Heart right ventricle (tissue), 16 donors: ENCODE data around the gene CPA4. TPM values are rescaled to one million over a fixed set of nuclear protein-coding genes. Genes with fewer than 3 reads are reported as not detected.
"Not testable (repeated sequence)": the region's sequence is repeated elsewhere in the genome, so short reads cannot be mapped to it uniquely, and the experiment has no call there.

Source experiments
- ATAC-seq, 8 donors: fragments of 200-7000 bp; cut with Tn5 transposase; one replicate each; pipeline ENCODE4 v1.9.1; 2020; ENCODE audit warnings: mild to moderate bottlenecking in 8 of 8, moderate library complexity in 8 of 8, moderate number of reproducible peaks in 1 of 8
- DNase-seq, 2 donors: peaks; one replicate each; pipeline ENCODE4 v3.0.0-alpha.2; 2020
- H3K27ac ChIP-seq, 10 donors: fragments of 200-600 bp; sonication (generic) in 2 of 10; one replicate each; pipeline versions ENCODE4 v1.5.0 to v1.8.0; 2020 to 2022; ENCODE audit warnings: mild to moderate bottlenecking in 3 of 10
- H3K27me3 ChIP-seq, 7 donors: fragments of 200-600 bp; one replicate each; pipeline ENCODE4 v1.8.0; 2021 to 2022; ENCODE audit warnings: mild to moderate bottlenecking in 2 of 7
- H3K36me3 ChIP-seq, 9 donors: fragments of 200-600 bp; sonication (generic) in 1 of 9; one replicate each; pipeline versions ENCODE4 v1.5.0 to v1.8.0; 2020 to 2022; ENCODE audit warnings: mild to moderate bottlenecking in 2 of 9
- H3K4me1 ChIP-seq, 9 donors: fragments of 200-600 bp; sonication (generic) in 1 of 9; one replicate each; pipeline versions ENCODE4 v1.5.0 to v1.8.0; 2020 to 2022; ENCODE audit warnings: mild to moderate bottlenecking in 4 of 9
- H3K4me3 ChIP-seq, 10 donors: fragments of 200-600 bp; sonication (generic) in 2 of 10; one replicate each; pipeline versions ENCODE4 v1.5.0 to v1.8.0; 2020 to 2022; ENCODE audit warnings: mild to moderate bottlenecking in 7 of 10, moderate library complexity in 2 of 10
- H3K9me3 ChIP-seq, 11 donors: fragments of 200-600 bp in 10 of 11; sonication (generic) in 2 of 11; one replicate each; pipeline versions ENCODE4 v1.5.0 to v1.8.0; 2013 to 2022; ENCODE audit warnings: mild to moderate bottlenecking in 2 of 11, control low read depth in 1 of 11, moderate library complexity in 1 of 11
- WGBS, 2 donors: extraction: QIAGEN DNeasy Blood & Tissue Kit; methylation state at CpG; one replicate each; pipeline ENCODE4 v1.1.7; 2013; ENCODE audit warnings: inconsistent platforms in 1 of 2; 5-methylcytosine and 5-hydroxymethylcytosine counted together
- intact Hi-C, 10 donors: fragments of 100-400 bp; cut with DNase I; formaldehyde crosslinking; loops; one replicate each; pipeline versions ENCODE4 v1.11.1 to v1.14.2; 2022
- polyA plus RNA-seq, 2 donors: library from polyadenylated mRNA; stranded (reverse); fragments of 200-250 nt; gene quantifications; one replicate each; pipeline ENCODE4 v1.2.3, GENCODE V29; 2013
- total RNA-seq, 10 donors: library from RNA; stranded (reverse); fragmentation: NEBNext Ultra II Directional in 3 of 10; extraction: Animal tissue kit (Norgen Biotek cat#: 25700) in 3 of 10; gene quantifications; one replicate each; pipeline versions ENCODE4 v1.2.1 to v1.2.4, GENCODE V29; 2021 to 2023
- TF ChIP-seq, protein P1 (sequence below), 9 donors: fragments of 200-600 bp; sonication (generic) in 2 of 9; IDR thresholded peaks; one replicate each; pipeline versions ENCODE4 v1.5.0 to v1.8.0; 2021 to 2022; ENCODE audit warnings: antibody characterized with exemption in 9 of 9, mild to moderate bottlenecking in 5 of 9, moderate library complexity in 1 of 9
- donor health status: Arrhythmogenic right ventricular cardiomyopathy.
- donor health status: ischemic (EF 13 %, LVEDD 7.1; RV severe dilation, severe dysfunction).
- donor health status: healthy with polysubstance abuse.
- donor health status: DM: no; HTN: yes; CAD: no.
- donor health status: DM: no; HTN: no; CAD: no.
- donor health status: ischemic (EF 25% LVEDD 6.9; RV normal size, moderate dysfunction).
- donor health status: ischemic (EF 25% LVEDD 5.7; RV mildly dilated, moderate dysfunction).
- donor health status: healthy.
- donor health status: DM: yes; HTN: yes; CAD: no.
- donor health status: Ischemic cardiomyopathy.
- donor health status: ischemic (EF 35%, LVEDD 5.7; RV mildly dilated, moderate dysfunction).
- donor health status: nonischemic (EF 11% LVEDD 7.7; RV severe dilation, severe dysfunction).
- donor health status: DM: yes; HTN: yes; CAD: no.
- donor health status: PGD.
- donor health status: ischemic (EF 29% LVEDD 5.4; RV normal size, mild dysfunction).
- donor health status: nonischemic (EF 23%, LVEDD 6.1; RV moderate dilation, normal function).

CPA4 gene
- total and polyA plus RNA-seq, 12 donors = 0.04 to 2.7 (median 0.46) TPM; not detected in 7

GRCh38 chr7:130309986-130310385 is 17.0 kb downstream of the CPA4 start:
- Histone ChIP-seq H3K4me3 (no peak overlapping the region), H3K9me3 (no peaks in the 10 kb centered on the region), H3K4me1 (no peaks in the 10 kb centered on the region), H3K36me3 (no peaks in the 10 kb centered on the region), H3K27ac (no peak overlapping the region), H3K27me3 (no peaks in the 10 kb centered on the region)
- intact Hi-C loops = no loop called here
- ATAC-seq (no peak), DNase-seq (no peak)
- TF ChIP-seq, protein P1, sequence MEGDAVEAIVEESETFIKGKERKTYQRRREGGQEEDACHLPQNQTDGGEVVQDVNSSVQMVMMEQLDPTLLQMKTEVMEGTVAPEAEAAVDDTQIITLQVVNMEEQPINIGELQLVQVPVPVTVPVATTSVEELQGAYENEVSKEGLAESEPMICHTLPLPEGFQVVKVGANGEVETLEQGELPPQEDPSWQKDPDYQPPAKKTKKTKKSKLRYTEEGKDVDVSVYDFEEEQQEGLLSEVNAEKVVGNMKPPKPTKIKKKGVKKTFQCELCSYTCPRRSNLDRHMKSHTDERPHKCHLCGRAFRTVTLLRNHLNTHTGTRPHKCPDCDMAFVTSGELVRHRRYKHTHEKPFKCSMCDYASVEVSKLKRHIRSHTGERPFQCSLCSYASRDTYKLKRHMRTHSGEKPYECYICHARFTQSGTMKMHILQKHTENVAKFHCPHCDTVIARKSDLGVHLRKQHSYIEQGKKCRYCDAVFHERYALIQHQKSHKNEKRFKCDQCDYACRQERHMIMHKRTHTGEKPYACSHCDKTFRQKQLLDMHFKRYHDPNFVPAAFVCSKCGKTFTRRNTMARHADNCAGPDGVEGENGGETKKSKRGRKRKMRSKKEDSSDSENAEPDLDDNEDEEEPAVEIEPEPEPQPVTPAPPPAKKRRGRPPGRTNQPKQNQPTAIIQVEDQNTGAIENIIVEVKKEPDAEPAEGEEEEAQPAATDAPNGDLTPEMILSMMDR (IDR thresholded peaks at IDR 0.05) = no peak
- 88% methylated on average over 6 of the region's 6 CpGs for WGBS, 2 donors

GRCh38 chr7:130314305-130314704 is 21.3 kb downstream of the CPA4 start:
- ATAC-seq (no peak), DNase-seq (no peak)
- Histone ChIP-seq H3K27me3 (no peaks in the 10 kb centered on the region), H3K36me3 (no peaks in the 10 kb centered on the region), H3K4me3 (no peak overlapping the region), H3K9me3 (no peaks in the 10 kb centered on the region), H3K27ac (no peak overlapping the region), H3K4me1 (no peaks in the 10 kb centered on the region)
- intact Hi-C loops = no loop called here
- 60 to 64% methylated on average over 6 of the region's 6 CpGs for WGBS, 2 donors
- TF ChIP-seq, protein P1 (IDR thresholded peaks at IDR 0.05) = no peak

DNA sequence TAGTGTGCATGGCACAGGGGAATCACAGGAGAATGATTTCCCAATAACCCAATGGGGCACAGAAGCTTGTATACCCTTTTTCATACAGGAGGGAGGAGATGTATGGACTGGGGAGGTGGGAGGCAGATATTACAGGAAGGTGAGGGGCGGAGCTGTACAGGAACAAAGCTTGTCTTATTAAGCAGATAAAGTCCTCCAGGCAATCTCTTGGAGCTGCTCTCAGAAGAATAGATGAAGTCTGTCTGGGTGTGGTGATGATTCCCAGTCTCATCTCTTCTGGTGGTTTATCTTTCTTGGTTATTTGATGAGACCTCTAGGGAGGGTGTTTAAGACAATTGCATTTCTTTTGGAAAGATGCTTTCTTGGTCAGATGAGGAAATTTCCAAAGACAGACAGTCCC is 26.6 kb downstream of the CPA4 start:
- TF ChIP-seq, protein P1 (IDR thresholded peaks at IDR 0.05) = no peak
- ATAC-seq (no peak), DNase-seq (no peak)
- Histone ChIP-seq H3K27ac (no peak overlapping the region), H3K27me3 (no peaks in the 10 kb centered on the region), H3K4me3 (no peak overlapping the region), H3K36me3 (no peaks in the 10 kb centered on the region), H3K4me1 (no peaks in the 10 kb centered on the region), H3K9me3 (no peaks in the 10 kb centered on the region)
- WGBS, 2 donors = 86 to 100% methylated on average over 1 of the region's 1 CpG
- intact Hi-C loops = no loop called here

GRCh38 chr7:130321542-130322229 is 28.7 kb downstream of the CPA4 start:
- H3K9me3 ChIP-seq, DNase-seq, H3K27me3 ChIP-seq, H3K27ac ChIP-seq, intact Hi-C loops, H3K4me3 ChIP-seq, H3K4me1 ChIP-seq, ATAC-seq, H3K36me3 ChIP-seq: not testable (repeated sequence)
- WGBS, 2 donors = 79 to 82% methylated on average over 3 of the region's 3 CpGs

DNA sequence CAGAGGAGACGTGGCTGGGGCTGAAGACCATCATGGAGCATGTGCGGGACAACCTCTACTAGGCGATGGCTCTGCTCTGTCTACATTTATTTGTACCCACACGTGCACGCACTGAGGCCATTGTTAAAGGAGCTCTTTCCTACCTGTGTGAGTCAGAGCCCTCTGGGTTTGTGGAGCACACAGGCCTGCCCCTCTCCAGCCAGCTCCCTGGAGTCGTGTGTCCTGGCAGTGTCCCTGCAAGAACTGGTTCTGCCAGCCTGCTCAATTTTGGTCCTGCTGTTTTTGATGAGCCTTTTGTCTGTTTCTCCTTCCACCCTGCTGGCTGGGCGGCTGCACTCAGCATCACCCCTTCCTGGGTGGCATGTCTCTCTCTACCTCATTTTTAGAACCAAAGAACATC is 29.7 kb downstream of the CPA4 start:
- Histone ChIP-seq H3K4me1 (no peaks in the 10 kb centered on the region), H3K27ac (no peak overlapping the region), H3K9me3 (no peaks in the 10 kb centered on the region), H3K36me3 (no peaks in the 10 kb centered on the region), H3K4me3 (no peak overlapping the region), H3K27me3 (no peaks in the 10 kb centered on the region)
- 92 to 96% methylated on average over 7 of the region's 7 CpGs for whole genome bisulfite sequencing, 2 donors
- DNase-seq (no peak), ATAC-seq (no peak)
- intact Hi-C loops = no loop called here
- TF ChIP-seq, protein P1 (IDR thresholded peaks at IDR 0.05) = no peak
